Measurements from ENCODE around the gene NHLRC2. TPM values are rescaled to one million over a fixed set of nuclear protein-coding genes. Genes with fewer than 3 reads are reported as not detected.

NHLRC2 gene
- total and polyA plus RNA-seq, 2 of the 13 experiments (the other 11 are each of a cell fraction or from before 2014, with no cell fraction given): 7.6 to 12.7 TPM

DNA sequence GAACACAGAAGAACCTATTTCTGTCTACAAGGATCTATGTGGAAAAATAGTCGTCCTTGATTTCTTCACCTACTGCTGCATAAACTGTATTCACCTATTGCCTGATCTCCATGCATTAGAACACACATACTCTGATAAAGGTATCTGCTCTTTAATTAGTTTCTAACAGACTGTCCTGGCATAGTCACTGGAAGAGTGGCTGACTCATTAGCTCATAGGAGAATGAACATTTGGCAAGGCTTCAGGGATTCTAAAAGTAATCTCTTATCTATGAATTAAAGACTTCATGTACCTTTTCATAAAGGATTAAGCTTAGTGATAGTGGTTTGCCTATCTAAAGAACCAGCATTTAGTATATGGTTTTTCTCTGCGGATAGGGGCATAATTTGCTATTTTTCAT lies 4.1 kb downstream of the NHLRC2 start (continued):
- TF ChIP-seq ZNF281 (CRISPR knock-in tag; IDR thresholded peaks at IDR 0.05; ENCODE audit: borderline replicate concordance): no peak
- TF ChIP-seq ADNP (CRISPR knock-in tag; IDR thresholded peaks at IDR 0.05): no peak

- ChIA-PET CTCF (ENCODE audit: low intra/inter-chr PET ratio, low total read pairs) (no interaction called here), POLR2A (no interaction called here)
- 98% methylated on average over 2 of the region's 2 CpGs for WGBS (ENCODE audit: low lambda C conversion rate)
- no peak for TF ChIP-seq ZBTB20 (CRISPR knock-in tag; IDR thresholded peaks at IDR 0.05; ENCODE audit: borderline replicate concordance, low read depth)
- TF ChIP-seq ZNF598 (CRISPR knock-in tag; IDR thresholded peaks at IDR 0.05; ENCODE audit: borderline replicate concordance): no peak
- TF ChIP-seq, protein P1, sequence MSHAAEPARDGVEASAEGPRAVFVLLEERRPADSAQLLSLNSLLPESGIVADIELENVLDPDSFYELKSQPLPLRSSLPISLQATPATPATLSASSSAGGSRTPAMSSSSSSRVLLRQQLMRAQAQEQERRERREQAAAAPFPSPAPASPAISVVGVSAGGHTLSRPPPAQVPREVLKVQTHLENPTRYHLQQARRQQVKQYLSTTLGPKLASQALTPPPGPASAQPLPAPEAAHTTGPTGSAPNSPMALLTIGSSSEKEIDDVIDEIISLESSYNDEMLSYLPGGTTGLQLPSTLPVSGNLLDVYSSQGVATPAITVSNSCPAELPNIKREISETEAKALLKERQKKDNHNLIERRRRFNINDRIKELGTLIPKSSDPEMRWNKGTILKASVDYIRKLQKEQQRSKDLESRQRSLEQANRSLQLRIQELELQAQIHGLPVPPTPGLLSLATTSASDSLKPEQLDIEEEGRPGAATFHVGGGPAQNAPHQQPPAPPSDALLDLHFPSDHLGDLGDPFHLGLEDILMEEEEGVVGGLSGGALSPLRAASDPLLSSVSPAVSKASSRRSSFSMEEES (CRISPR knock-in tag; IDR thresholded peaks at IDR 0.05): no peak
- Histone ChIP-seq H3K27me3 (ENCODE audit: control insufficient read depth in 1 of 2, insufficient read depth in 2 of 2, low read length in 2 of 2) (no peaks in the 10 kb centered on the region; a peak in 1 of 5 replicates), H3K9ac (ENCODE audit: insufficient read depth, low read depth, low read length) (no peak overlapping the region), H4K20me1 (ENCODE audit: insufficient read depth, low read length) (no peaks in the 10 kb centered on the region), H3K79me2 (ENCODE audit: insufficient read depth, low read length) (peaks cover 36% of the 10 kb centered on the region), H3K36me3 (replicated peaks in 1 of 2; ENCODE audit: control insufficient read depth in 1 of 2, insufficient read depth in 2 of 2, low read length in 2 of 2) (peaks cover 2 to 28% of the 10 kb centered on the region in 2 experiments), H3K4me3 (replicated peaks in 1 of 3; ENCODE audit: insufficient read depth in 1 of 3, low read depth in 2 of 3, low read length in 3 of 3) (no peak overlapping the region), H3K9me3 (ENCODE audit: low read length) (no peaks in the 10 kb centered on the region), H3K4me1 (ENCODE audit: insufficient read depth, low read length) (peaks cover 16% of the 10 kb centered on the region), H3K27ac (ENCODE audit: extremely low read length, insufficient read depth, low read length) (no peak overlapping the region), H2AFZ (ENCODE audit: low read length) (no peak overlapping the region), H3K4me2 (ENCODE audit: low read depth, low read length) (no peak overlapping the region)
- DNase-seq (ENCODE audit: low spot score): no peak
- intact Hi-C loops (cut with micrococcal nuclease; ENCODE audit: unreplicated experiment): loop anchor here (5.0 kb wide), 1 partner anchor 313 kb away; the partner anchor contains the start of gene CCDC186
- BruUV-seq (replicated peaks): no TSS peak
- no peak for ATAC-seq
- in situ Hi-C loops (cut with HindIII; ENCODE audit: extremely low pct_ligation_motif_present, low pct_unique_long_range_greater_than_20kb): no loop called here
- FAIRE-seq: no peak
Observed at GRCh38 chr10:113859261-113859660, 4.8 kb downstream of the NHLRC2 start.
